GM12878 (cell line): ENCODE data around the gene IRF9. TPM values are rescaled to one million over a fixed set of nuclear protein-coding genes. Genes with fewer than 3 reads are reported as not detected.
A peak's percentile ranks its signal among the peaks of the same experiment; 100 is the strongest.

Experiments
- CEBPZ ChIP-seq: fragments of 150-350 bp; IDR thresholded peaks from 2 replicates; pipeline ENCODE4 v1.6.1; 2016; ENCODE audit warnings: low read depth, low read length
- CHD4 ChIP-seq: fragments of 200-600 bp; sonication (generic); IDR thresholded peaks from 2 replicates; pipeline ENCODE4 v1.6.1; 2016; ENCODE audit warnings: mild to moderate bottlenecking
- EED ChIP-seq: sonication (generic); IDR thresholded peaks from 2 replicates; pipeline ENCODE4 v1.6.1; 2016; ENCODE audit warnings: antibody characterized with exemption, low read depth
- ELK1 ChIP-seq: IDR thresholded peaks from 2 replicates; pipeline ENCODE4 v1.6.1; 2012; ENCODE audit warnings: low read depth, low read length, improper control_type of control experiment
- EP300 ChIP-seq, 2 experiments: fragments of 150-350 bp in 1 of 2; IDR thresholded peaks; 2 replicates each; pipeline ENCODE4 v1.6.1; 2011 to 2012; ENCODE audit warnings: low read depth in 2 of 2, low read length in 2 of 2, borderline replicate concordance in 1 of 2, improper control_type of control experiment in 1 of 2, inconsistent platforms in 1 of 2; ENCODE audit not compliant: control insufficient read depth in 1 of 2
- ETV6 ChIP-seq, 2 experiments: fragments of 450-650 bp in 1 of 2; IDR thresholded peaks in 1 of 2; conservative IDR thresholded peaks in 1 of 2; 2 replicates each; pipeline ENCODE4 v1.6.1; 2014; ENCODE audit warnings: antibody characterized with exemption in 1 of 2, borderline replicate concordance in 1 of 2, low read depth in 1 of 2, mild to moderate bottlenecking in 1 of 2, moderate library complexity in 1 of 2
- HCFC1 ChIP-seq: fragments of 150-350 bp; IDR thresholded peaks from 2 replicates; pipeline ENCODE4 v1.6.1; 2014; ENCODE audit warnings: low read length
- MEF2A ChIP-seq: IDR thresholded peaks from 2 replicates; pipeline ENCODE4 v1.6.1; 2011; ENCODE audit warnings: low read depth, mild to moderate bottlenecking, low read length, moderate library complexity; ENCODE audit not compliant: insufficient read depth
- NFYA ChIP-seq: IDR thresholded peaks from 2 replicates; pipeline ENCODE4 v1.6.1; 2011; ENCODE audit warnings: low read depth, mild to moderate bottlenecking, low read length, improper control_type of control experiment, borderline replicate concordance
- PBX3 ChIP-seq: IDR thresholded peaks from 2 replicates; pipeline ENCODE4 v1.6.1; 2011; ENCODE audit warnings: mild to moderate bottlenecking, low read depth, low read length, moderate library complexity; ENCODE audit not compliant: insufficient replicate concordance
- RBBP5 ChIP-seq: fragments of 200-600 bp; sonication (generic); conservative IDR thresholded peaks from 2 replicates; pipeline ENCODE4 v1.6.1; 2016
- RUNX3 ChIP-seq: IDR thresholded peaks from 2 replicates; pipeline ENCODE4 v1.6.1; 2012; ENCODE audit warnings: low read length, inconsistent platforms
- SRF ChIP-seq, 2 experiments: IDR thresholded peaks; 2 replicates each; pipeline ENCODE4 v1.6.1; 2011; ENCODE audit warnings: low read depth in 2 of 2, low read length in 2 of 2, mild to moderate bottlenecking in 1 of 2, moderate library complexity in 1 of 2
- STAT1 ChIP-seq: fragments of 450-650 bp; conservative IDR thresholded peaks from 2 replicates; pipeline ENCODE4 v1.6.1; 2014; ENCODE audit warnings: antibody characterized with exemption, mild to moderate bottlenecking
- SUPT20H ChIP-seq: IDR thresholded peaks from 2 replicates; pipeline ENCODE4 v1.6.1; 2011; ENCODE audit warnings: low read depth, mild to moderate bottlenecking, low read length, moderate library complexity, borderline replicate concordance; ENCODE audit not compliant: control insufficient read depth
- ZBTB40 ChIP-seq: fragments of 450-650 bp; IDR thresholded peaks from 2 replicates; pipeline ENCODE4 v1.6.1; 2016; ENCODE audit warnings: mild to moderate bottlenecking, moderate library complexity, borderline replicate concordance
- ZNF274 ChIP-seq: IDR thresholded peaks from one replicate; pipeline ENCODE4 v1.8.0; 2011; ENCODE audit not compliant: insufficient read length, insufficient read depth
- polyA plus RNA-seq, 11 experiments: library from polyadenylated mRNA; depleted of rRNA in 4 of 11; unstranded in 6 of 11; stranded (reverse) in 5 of 11; fragments of >200 nt; fragmentation: Nextera tagmentation in 4 of 11; fragmentation: Illumina TruSeq in 1 of 11; extraction: Ambion mirVana in 4 of 11; extraction: Trizol in 1 of 11; gene quantifications; 1 replicate in 1 of 11; 2 replicates in 10 of 11; pipeline versions ENCODE4 v1.2.1 to v1.2.3, GENCODE V29; 2011 to 2016; ENCODE audit warnings: inconsistent platforms in 2 of 11, missing spikeins in 2 of 11, low read depth in 1 of 11
- total RNA-seq, 4 experiments: library from RNA; depleted of rRNA in 3 of 4; stranded (reverse); fragments of >200 nt in 3 of 4; fragmentation: Illumina TruSeq in 1 of 4; extraction: Trizol in 1 of 4; gene quantifications; 2 replicates each; pipeline versions ENCODE4 v1.2.1 to v1.2.3, GENCODE V29; 2013 to 2021

Gene IRF9
- total and polyA plus RNA-seq, 10 of the 15 experiments (the other 5 are each of a cell fraction or from before 2014, with no cell fraction given) = 47.6 to 234 (median 148) TPM

- no peak for TF ChIP-seq CHD4
- TF ChIP-seq SUPT20H = no peak
- TF ChIP-seq ETV6 (conservative IDR thresholded peaks at IDR 0.05 in 1 of 2, IDR thresholded peaks at IDR 0.05 in 1 of 2; ENCODE audit: borderline replicate concordance in 1 of 2, low read depth in 1 of 2) = no peak
- no peak for TF ChIP-seq EED
- no peak for TF ChIP-seq NFYA
- TF ChIP-seq RBBP5 = 0 out of 2 replicates have a peak, but pooled peaks have one; percentile 62
- no peak; the same call in 1 of the 2 replicates for TF ChIP-seq RUNX3
- 0 out of 2 replicates have a peak, but pooled peaks have one; percentile 17 for TF ChIP-seq HCFC1
- TF ChIP-seq SRF (IDR thresholded peaks at IDR 0.05; ENCODE audit: low read depth in 2 of 2, low read length in 2 of 2) = 0 out of 4 replicates have a peak, but pooled peaks of 1 of the 2 experiments have one; percentile 63
- TF ChIP-seq STAT1 = peak; percentile 90; the same call in 1 of the 2 replicates
- no peak for TF ChIP-seq CEBPZ
- no peak for TF ChIP-seq PBX3
- TF ChIP-seq ELK1 = no peak
- no peak for TF ChIP-seq MEF2A
- TF ChIP-seq EP300 (IDR thresholded peaks at IDR 0.05; ENCODE audit: borderline replicate concordance in 1 of 2, control insufficient read depth in 1 of 2, low read depth in 2 of 2, low read length in 2 of 2) = no peak
- no peak for TF ChIP-seq ZBTB40
- no peak for TF ChIP-seq ZNF274
Measured at GRCh38 chr14:24135834-24136683, 25.0 kb upstream of the IRF9 start, which contains the start of gene PSME1 (continued).
